Activated T-cell treated with anti-CD3 and anti-CD28 coated beads, Interleukin-2, amount 50 U/mL, for 24 hours (primary cell): ENCODE measurements around the gene CD2BP2.

ENCODE experiments used
- DNase-seq: peaks from one replicate; pipeline ENCODE4 v3.0.0-alpha.2; 2020
- H3K27ac Mint-ChIP-seq: 2 replicates; pipeline ENCODE4 v1.8.0; 2020; ENCODE audit warnings: mild to moderate bottlenecking, mixed read lengths
- H3K27me3 Mint-ChIP-seq: 2 replicates; pipeline ENCODE4 v1.8.0; 2020; ENCODE audit warnings: mixed read lengths
- H3K36me3 Mint-ChIP-seq: 2 replicates; pipeline ENCODE4 v1.8.0; 2020; ENCODE audit warnings: low read depth, mixed read lengths
- H3K4me1 Mint-ChIP-seq: 2 replicates; pipeline ENCODE4 v1.8.0; 2020; ENCODE audit warnings: low read depth, mixed read lengths
- H3K4me3 Mint-ChIP-seq: 2 replicates; pipeline ENCODE4 v1.8.0; 2020; ENCODE audit warnings: mild to moderate bottlenecking, moderate library complexity, mixed read lengths
- H3K9me3 Mint-ChIP-seq: 2 replicates; pipeline ENCODE4 v1.8.0; 2020; ENCODE audit warnings: mixed read lengths

Gene CD2BP2

DNA sequence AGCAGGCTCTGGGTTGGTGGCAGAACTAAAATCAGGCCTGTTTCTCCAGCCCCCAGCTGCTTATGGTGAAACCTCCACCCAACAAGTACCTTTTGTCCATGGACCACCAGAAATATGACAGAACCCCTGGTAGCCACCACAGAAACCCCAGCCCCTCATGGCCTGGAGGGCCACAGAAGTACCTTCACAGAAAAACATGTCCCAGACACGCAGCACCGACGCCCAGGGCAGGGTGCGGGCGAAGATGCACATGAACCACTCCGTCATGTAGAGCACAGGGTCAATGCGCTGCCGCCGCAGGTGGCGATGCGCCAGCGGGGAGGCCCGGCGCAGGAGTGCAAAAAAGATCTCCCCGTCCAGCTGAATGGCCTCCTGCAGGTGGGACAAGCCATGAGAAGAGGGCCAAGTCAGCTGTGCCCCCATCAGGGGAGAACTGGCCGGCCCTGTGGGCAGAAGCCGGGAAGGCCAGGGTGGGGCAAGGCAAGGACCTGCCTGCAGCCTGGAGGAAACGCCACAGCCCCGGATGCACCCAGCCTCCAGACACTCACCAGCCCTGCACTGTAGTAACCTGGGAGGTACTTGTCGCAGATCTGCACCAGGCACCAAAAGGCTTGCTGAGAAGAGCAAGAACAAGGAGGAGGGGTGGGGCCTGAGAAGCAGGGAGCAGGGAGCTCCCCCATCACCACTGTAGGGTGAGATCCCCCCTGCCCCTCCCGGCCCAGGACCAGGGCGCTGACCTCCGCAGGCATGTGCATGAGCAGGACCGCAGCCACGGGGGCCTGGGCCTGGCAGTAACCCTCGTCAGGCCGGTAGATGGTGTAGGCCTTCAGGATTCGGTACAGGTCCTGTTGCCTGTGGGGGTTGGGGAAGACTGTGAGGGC is 4.1 kb upstream of the CD2BP2 start:
- Mint-ChIP-seq H3K4me3 (no peak overlapping the region), H3K27me3 (no peaks in the 10 kb centered on the region), H3K36me3 (peaks cover 85% of the 10 kb centered on the region), H3K9me3 (no peaks in the 10 kb centered on the region), H3K27ac (peak overlapping the region; percentile 55), H3K4me1 (peaks cover 25% of the 10 kb centered on the region)
- no peak for DNase-seq

DNA sequence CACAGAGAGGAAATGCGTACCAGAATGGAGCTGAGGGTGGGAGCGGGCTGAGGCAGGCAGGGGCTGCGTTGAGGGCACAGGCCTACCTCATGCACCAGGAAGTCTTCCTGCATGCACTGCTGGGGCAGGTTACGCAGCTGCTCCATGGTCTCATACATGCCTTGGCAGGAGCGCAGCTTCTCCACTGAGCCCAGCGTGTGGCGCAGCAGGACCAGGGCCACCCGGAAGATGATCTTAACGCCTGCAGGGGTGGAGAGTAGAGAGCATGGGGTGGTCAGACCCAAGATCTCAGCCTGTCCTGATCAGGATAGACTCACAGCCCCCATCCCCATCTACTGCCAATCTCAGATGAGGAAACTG is 3.4 kb upstream of the CD2BP2 start:
- H3K27me3 Mint-ChIP-seq: no peaks in the 10 kb centered on the region
- no peak for DNase-seq
- H3K36me3 Mint-ChIP-seq: peaks cover 85% of the 10 kb centered on the region
- H3K27ac Mint-ChIP-seq: peak overlapping the region; percentile 55
- H3K4me3 Mint-ChIP-seq: no peak overlapping the region
- H3K9me3 Mint-ChIP-seq: no peaks in the 10 kb centered on the region
- peaks cover 32% of the 10 kb centered on the region for H3K4me1 Mint-ChIP-seq

DNA sequence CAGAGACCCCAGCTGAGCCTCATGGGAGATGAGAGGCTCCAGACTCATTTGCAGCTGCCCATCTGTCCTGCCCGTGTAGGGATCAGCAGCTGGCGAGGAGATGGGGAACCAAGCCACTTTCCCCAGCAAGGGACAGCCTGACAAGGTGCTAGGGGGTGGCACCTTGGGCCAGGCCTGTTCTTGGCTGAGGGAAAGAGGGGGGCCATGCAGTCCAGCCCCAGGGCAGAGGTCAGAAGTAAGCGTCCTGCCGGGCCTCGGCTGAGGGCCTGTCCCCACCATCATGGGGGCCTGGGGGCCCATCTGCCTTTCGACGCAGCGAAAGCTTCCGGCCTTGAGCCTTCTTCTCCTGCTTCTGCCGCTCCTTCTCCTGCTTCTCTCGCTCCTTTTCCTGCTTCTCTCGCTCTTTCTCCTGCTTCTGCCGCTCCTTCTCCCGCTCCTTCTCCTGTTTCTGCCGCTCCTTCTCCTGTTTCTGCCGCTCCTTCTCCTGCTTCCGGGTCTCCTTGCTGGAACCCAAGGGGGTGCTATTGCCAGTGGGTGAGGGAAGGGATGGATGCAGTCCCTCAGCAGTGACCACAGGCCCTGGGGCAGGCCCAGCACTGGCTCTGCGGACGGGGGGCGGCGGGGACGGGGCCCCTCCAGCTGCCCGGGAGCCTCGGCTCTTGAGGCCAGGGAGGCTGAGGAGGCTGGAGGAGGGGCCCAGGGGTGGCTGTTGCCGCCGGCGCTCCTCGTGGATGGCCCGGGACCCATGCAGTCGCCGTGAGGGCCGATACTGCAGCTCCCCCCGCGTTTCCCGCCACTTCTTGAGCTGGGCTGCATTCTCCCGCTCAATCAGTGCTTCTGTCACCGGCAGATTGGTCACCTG is 2.8 kb upstream of the CD2BP2 start:
- no peak for DNase-seq
- Mint-ChIP-seq H3K4me1 (peaks cover 36% of the 10 kb centered on the region), H3K9me3 (no peaks in the 10 kb centered on the region), H3K27ac (peak overlapping the region; percentile 67), H3K4me3 (no peak overlapping the region), H3K36me3 (peaks cover 85% of the 10 kb centered on the region), H3K27me3 (no peaks in the 10 kb centered on the region)

- H3K4me1 Mint-ChIP-seq: peaks cover 41% of the 10 kb centered on the region
- H3K9me3 Mint-ChIP-seq: no peaks in the 10 kb centered on the region
- DNase-seq: no peak
- H3K4me3 Mint-ChIP-seq: no peak overlapping the region
- H3K36me3 Mint-ChIP-seq: peaks cover 87% of the 10 kb centered on the region
- H3K27me3 Mint-ChIP-seq: no peaks in the 10 kb centered on the region
- H3K27ac Mint-ChIP-seq: peak overlapping the region; percentile 67
These were observed 2.1 kb upstream of the CD2BP2 start for GRCh38 chr16:30357085-30357714.

DNA sequence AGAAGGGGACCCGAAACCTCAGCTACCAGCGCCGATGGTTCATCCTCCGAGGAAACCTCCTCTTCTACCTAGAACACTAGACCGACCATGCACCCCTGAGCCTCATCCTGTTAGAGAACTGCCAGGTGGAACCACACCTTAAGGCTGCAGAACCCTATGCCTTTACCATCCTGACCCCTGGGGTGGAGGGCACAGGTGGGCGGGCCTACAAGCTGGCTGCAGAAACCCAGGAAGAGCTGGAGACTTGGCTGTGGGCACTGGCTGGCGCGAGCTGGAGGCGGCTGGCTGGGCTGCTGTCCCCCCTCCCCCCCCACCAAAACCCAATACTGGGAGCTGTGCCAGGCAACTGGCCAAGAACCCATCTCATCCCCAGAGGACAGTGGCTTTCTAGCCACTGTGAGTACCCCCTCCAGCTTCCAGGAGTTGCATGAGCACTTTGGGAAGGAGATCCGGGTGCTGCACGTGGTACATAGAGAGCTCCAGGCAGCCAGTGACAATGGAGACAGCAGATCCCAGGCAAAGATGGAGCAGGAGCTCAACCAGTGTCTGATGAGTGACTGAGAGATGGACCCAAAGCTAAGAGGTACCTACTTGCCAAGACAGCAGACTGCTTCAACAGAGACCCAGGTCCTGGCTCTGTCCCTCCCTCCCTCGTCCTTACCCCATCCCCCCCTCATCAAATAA is 1.4 kb upstream of the CD2BP2 start:
- Mint-ChIP-seq H3K27me3 (no peaks in the 10 kb centered on the region), H3K36me3 (peaks cover 89% of the 10 kb centered on the region), H3K9me3 (no peaks in the 10 kb centered on the region), H3K4me3 (peak overlapping the region; percentile 96), H3K4me1 (peaks cover 45% of the 10 kb centered on the region), H3K27ac (peak overlapping the region; percentile 98)
- DNase-seq: no peak

- Mint-ChIP-seq H3K36me3 (peaks cover 89% of the 10 kb centered on the region), H3K4me1 (peaks cover 50% of the 10 kb centered on the region), H3K9me3 (no peaks in the 10 kb centered on the region), H3K4me3 (peak overlapping the region; percentile 96), H3K27me3 (no peaks in the 10 kb centered on the region), H3K27ac (peak overlapping the region; percentile 98)
- DNase-seq: no peak
These were observed 823 bp upstream of the CD2BP2 start for GRCh38 chr16:30355954-30356308.

DNA sequence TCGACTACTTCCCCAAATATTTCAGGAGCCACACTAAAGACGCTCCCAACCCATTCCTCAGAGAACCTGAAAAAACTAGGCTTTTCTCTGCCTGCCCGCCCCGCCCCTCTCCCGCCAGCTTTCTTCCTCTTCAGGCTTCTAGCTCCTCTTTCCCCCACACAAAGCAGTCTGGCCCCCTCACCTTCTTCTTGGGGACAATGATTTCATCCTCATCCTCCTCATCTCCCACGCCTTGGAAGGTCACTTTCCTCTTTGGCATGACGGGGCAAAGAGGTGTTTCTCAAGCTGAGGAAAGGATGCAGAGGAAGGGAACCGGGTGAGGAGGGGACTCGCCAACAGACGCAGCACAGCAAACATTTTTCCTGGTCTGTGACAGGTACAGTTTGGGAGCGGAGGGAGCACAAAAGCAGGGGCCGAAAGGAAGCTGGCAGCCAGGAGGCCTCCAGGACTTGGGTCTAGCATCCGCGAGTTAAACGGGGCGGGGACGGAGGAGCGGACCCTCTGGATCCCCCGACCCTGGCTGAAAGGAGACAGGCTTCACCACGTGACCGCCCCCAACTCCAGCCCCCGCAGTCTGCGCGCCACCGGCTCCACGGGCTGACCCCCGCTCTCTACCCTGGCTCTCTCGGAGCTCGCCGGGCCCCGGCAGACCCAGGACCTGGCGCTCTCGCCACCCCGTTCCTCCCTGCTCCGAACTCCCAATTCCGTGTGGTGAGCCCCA is 525 bp downstream of the CD2BP2 start:
- peaks cover 90% of the 10 kb centered on the region for H3K36me3 Mint-ChIP-seq
- H3K4me3 Mint-ChIP-seq: peak overlapping the region; percentile 96
- H3K9me3 Mint-ChIP-seq: no peaks in the 10 kb centered on the region
- H3K4me1 Mint-ChIP-seq: peaks cover 62% of the 10 kb centered on the region
- H3K27ac Mint-ChIP-seq: peak overlapping the region; percentile 98
- no peaks in the 10 kb centered on the region for H3K27me3 Mint-ChIP-seq
- no peak for DNase-seq

- Mint-ChIP-seq H3K4me1 (peaks cover 68% of the 10 kb centered on the region), H3K27ac (peak overlapping the region; percentile 98), H3K4me3 (peak overlapping the region; percentile 96), H3K9me3 (no peaks in the 10 kb centered on the region), H3K27me3 (no peaks in the 10 kb centered on the region), H3K36me3 (peaks cover 89% of the 10 kb centered on the region)
- DNase-seq: no peak
These were observed 1.5 kb downstream of the CD2BP2 start for GRCh38 chr16:30353438-30354129.

DNA sequence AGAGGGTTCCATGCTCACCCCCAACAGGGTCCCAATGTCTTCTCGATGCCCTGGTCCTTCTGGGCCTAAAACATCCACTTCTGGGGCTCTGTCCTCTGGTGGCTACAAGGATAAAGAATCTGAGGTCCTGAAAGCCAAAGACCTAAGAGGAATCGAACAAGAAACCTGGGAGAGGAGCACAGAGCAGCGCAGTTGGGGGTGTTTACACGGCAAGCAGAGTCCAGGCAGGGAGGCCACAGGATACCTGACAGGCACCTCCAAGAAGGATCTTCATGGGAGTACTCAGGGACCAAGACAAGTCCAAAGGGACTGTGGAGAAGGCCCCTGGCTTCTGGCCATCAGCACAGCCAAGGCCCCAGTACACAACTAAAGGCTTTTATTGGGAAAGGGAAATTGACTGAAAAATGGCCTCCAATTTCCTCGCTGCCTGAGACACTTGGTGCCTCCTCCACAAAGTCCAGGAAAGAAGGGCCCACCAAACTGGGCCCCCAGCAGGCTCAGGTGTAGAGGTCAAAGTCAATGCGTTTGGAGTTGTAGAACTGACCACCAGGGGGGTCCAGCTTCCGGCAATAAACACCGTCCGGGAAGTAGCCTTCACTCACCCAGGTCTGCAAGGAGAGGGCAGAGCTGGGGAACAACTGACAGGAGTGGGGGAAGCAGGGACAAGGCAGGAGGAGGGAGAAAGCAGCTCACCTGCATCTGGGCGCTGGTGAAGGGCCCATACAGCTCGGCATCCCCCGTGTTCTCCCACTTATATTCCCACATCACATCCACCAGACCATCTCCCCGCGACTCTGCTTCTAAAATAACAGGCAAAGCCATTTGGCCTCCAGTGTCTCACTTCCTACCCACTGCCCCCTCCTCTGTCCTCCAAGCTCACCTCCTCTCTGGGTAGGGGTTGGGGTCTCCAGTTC is 2.4 kb downstream of the CD2BP2 start:
- no peak for DNase-seq
- H3K27me3 Mint-ChIP-seq: no peaks in the 10 kb centered on the region
- no peaks in the 10 kb centered on the region for H3K9me3 Mint-ChIP-seq
- H3K4me3 Mint-ChIP-seq: peak overlapping the region; percentile 41
- H3K27ac Mint-ChIP-seq: peak overlapping the region; percentile 98
- peaks cover 90% of the 10 kb centered on the region for H3K36me3 Mint-ChIP-seq
- peaks cover 68% of the 10 kb centered on the region for H3K4me1 Mint-ChIP-seq

- Mint-ChIP-seq H3K27ac (peak overlapping the region; percentile 98), H3K4me3 (no peak overlapping the region), H3K27me3 (no peaks in the 10 kb centered on the region), H3K36me3 (peaks cover 81% of the 10 kb centered on the region), H3K4me1 (peaks cover 65% of the 10 kb centered on the region), H3K9me3 (no peaks in the 10 kb centered on the region)
- no peak for DNase-seq
These were observed 3.3 kb downstream of the CD2BP2 start for GRCh38 chr16:30351586-30352419.

GRCh38 chr16:30351001-30351441 is 4.1 kb downstream of the CD2BP2 start:
- peaks cover 58% of the 10 kb centered on the region for H3K4me1 Mint-ChIP-seq
- H3K9me3 Mint-ChIP-seq: no peaks in the 10 kb centered on the region
- H3K36me3 Mint-ChIP-seq: peaks cover 74% of the 10 kb centered on the region
- peak overlapping the region; percentile 98 for H3K27ac Mint-ChIP-seq
- H3K4me3 Mint-ChIP-seq: peak overlapping the region; percentile 32
- DNase-seq: no peak
- no peaks in the 10 kb centered on the region for H3K27me3 Mint-ChIP-seq
